Measurements from ENCODE around the gene PKD1. TPM values are rescaled to one million over a fixed set of nuclear protein-coding genes. Genes with fewer than 3 reads are reported as not detected.

Gene PKD1
- total RNA-seq, 4 donors from 2014 or later = 168 to 376 (median 339) TPM

- no peak overlapping the region for H3K4me3 ChIP-seq
- DNase-seq = no peak
- intact Hi-C loops (cut with DNase I; ENCODE audit: low total_unique reads) = no loop called here
- in situ Hi-C loops (cut with MboI; ENCODE audit: low sequenced_read_pairs in 4 of 4) = no loop called here
- no peaks in the 10 kb centered on the region for H3K4me1 ChIP-seq
- TF ChIP-seq CTCF (IDR thresholded peaks at IDR 0.05 in 4 of 5, conservative IDR thresholded peaks at IDR 0.05 in 1 of 5) (no peak), POLR2A (IDR thresholded peaks at IDR 0.05) (no peak)
- peaks cover 0 to 47% of the 10 kb centered on the region in 2 donors for H3K36me3 ChIP-seq
- H3K27me3 ChIP-seq = no peaks in the 10 kb centered on the region
- no peak for ATAC-seq
- H3K9me3 ChIP-seq = no peaks in the 10 kb centered on the region
- H3K27ac ChIP-seq = no peak overlapping the region
These were observed 77.3 kb downstream of the PKD1 start for GRCh38 chr16:2058420-2058819.

- DNase-seq = no peak
- no peak for ATAC-seq
- Histone ChIP-seq H3K4me1 (no peaks in the 10 kb centered on the region), H3K4me3 (no peak overlapping the region), H3K27me3 (no peaks in the 10 kb centered on the region), H3K36me3 (peaks cover 0 to 47% of the 10 kb centered on the region in 2 donors), H3K27ac (no peak overlapping the region), H3K9me3 (no peaks in the 10 kb centered on the region)
- in situ Hi-C loops (cut with MboI; ENCODE audit: low sequenced_read_pairs in 4 of 4) (no loop called here), intact Hi-C loops (cut with DNase I; ENCODE audit: low total_unique reads) (no loop called here)
- TF ChIP-seq POLR2A (IDR thresholded peaks at IDR 0.05) (no peak), CTCF (IDR thresholded peaks at IDR 0.05 in 4 of 5, conservative IDR thresholded peaks at IDR 0.05 in 1 of 5) (no peak)
These were observed 78.3 kb downstream of the PKD1 start for GRCh38 chr16:2057438-2057837.

- no peak overlapping the region for H3K4me3 ChIP-seq
- H3K27me3 ChIP-seq = no peaks in the 10 kb centered on the region
- TF ChIP-seq CTCF (IDR thresholded peaks at IDR 0.05 in 4 of 5, conservative IDR thresholded peaks at IDR 0.05 in 1 of 5) (peak in 1 of 5 experiments; percentile 27), POLR2A (IDR thresholded peaks at IDR 0.05) (no peak)
- intact Hi-C loops (cut with DNase I; ENCODE audit: low total_unique reads) (no loop called here), in situ Hi-C loops (cut with MboI; ENCODE audit: low sequenced_read_pairs in 4 of 4) (no loop called here)
- no peak for DNase-seq
- ATAC-seq = no peak
- no peak overlapping the region for H3K27ac ChIP-seq
- peaks cover 0 to 44% of the 10 kb centered on the region in 2 donors for H3K36me3 ChIP-seq
- H3K4me1 ChIP-seq = no peaks in the 10 kb centered on the region
- H3K9me3 ChIP-seq = no peaks in the 10 kb centered on the region
These were observed 78.9 kb downstream of the PKD1 start for GRCh38 chr16:2056681-2057407.

- TF ChIP-seq POLR2A (IDR thresholded peaks at IDR 0.05) (no peak), CTCF (IDR thresholded peaks at IDR 0.05 in 4 of 5, conservative IDR thresholded peaks at IDR 0.05 in 1 of 5) (peak in 3 of 5 experiments; percentile 17 to 36 (median 22))
- no peak overlapping the region for H3K27ac ChIP-seq
- peaks cover 0 to 51% of the 10 kb centered on the region in 2 donors for H3K36me3 ChIP-seq
- in situ Hi-C loops (cut with MboI; ENCODE audit: low sequenced_read_pairs in 4 of 4) = no loop called here
- no peaks in the 10 kb centered on the region for H3K4me1 ChIP-seq
- no peaks in the 10 kb centered on the region for H3K27me3 ChIP-seq
- intact Hi-C loops (cut with DNase I; ENCODE audit: low total_unique reads) = no loop called here
- no peak overlapping the region for H3K4me3 ChIP-seq
- DNase-seq = no peak
- no peak for ATAC-seq
- no peaks in the 10 kb centered on the region for H3K9me3 ChIP-seq
These were observed 79.6 kb downstream of the PKD1 start for GRCh38 chr16:2056077-2056476.
